SIG-M5 (cell line): ENCODE results near the gene MASP1.

ENCODE experiments used
- DNase-seq: peaks from one replicate; lab custom pipeline; 2025; lab: John Stamatoyannopoulos, UW

MASP1 gene

DNA sequence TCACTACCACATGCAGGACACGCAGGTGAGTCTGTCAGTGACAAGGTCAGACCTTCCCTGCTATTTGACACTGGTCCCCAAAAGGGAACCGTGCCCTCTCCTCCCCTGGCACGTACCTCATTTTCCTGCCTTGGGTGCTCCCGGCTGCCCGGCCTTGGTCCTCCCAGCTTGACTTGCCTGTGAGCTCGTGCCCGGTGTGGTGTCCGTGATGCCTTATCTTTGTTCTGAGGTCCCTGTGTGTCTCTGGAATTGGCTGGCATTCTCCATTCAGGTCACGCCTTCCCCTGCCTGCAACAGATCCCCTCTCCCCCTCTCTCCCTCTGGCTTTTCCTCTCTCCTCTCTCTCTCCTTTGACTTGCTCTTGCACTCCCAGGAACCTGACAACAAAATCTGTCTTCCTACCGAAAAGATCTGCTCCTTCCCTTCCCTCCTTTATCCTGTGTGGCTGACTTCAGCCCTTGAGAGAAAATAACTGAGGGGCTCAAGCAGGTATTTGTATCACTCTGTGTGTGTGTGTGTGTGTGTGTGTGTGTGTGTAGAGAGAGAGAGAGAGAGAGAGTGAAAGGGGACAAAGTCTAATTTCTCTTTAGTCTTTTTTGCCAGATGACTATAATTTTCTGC lies at the start of gene MASP1:
MASP1 (minus strand) TSS at position 226 of the 621 bp plus-strand sequence; CDS start at position 121, 105 bp downstream.
- DNase-seq, result no peak

- DNase-seq, result no peak
Measured at GRCh38 chr3:187340578-187340977, 49.0 kb upstream of the MASP1 start.

DNA sequence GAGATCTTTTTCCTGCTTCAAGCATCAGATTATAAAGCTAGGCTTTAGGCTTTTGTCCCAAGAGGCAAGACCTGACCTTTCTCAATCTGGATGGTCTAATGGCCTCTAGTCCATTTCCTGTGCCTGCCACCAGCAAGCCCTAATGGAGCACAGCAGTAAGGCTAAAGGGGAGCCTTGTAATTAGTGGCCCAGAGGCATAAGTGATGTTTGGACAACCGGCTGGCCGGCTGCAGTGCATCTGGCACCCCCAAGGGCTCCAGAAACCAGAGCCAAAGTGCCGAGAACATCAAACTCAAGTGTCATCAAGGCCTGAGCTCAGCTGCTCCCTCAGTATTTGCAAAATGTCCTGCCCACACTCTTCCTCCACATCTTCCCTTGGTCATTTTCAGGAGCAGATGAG lies 44.8 kb upstream of the MASP1 start:
- no peak for DNase-seq

DNA sequence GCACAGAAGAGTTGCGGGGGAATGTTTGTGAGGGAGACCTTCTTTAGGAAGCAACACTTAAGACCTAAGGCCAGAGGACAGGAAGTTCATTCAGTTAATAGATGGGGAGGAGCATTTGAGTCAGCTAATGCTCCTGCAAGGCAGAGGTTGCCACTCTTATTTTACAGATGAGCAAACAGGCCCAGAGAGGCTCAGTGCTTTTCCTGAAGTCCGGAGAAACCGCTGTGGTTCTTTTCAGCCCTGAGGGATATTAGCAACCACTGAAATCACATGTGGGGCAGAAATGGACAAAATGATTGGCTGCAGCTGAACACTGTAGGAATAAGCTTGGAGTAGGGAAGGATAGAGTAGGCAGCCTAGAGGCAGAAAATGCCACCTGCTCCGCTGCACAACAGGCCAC lies 43.4 kb upstream of the MASP1 start:
- no peak for DNase-seq

GRCh38 chr3:187328691-187329090 lies 37.2 kb upstream of the MASP1 start:
- DNase-seq, result no peak

DNA sequence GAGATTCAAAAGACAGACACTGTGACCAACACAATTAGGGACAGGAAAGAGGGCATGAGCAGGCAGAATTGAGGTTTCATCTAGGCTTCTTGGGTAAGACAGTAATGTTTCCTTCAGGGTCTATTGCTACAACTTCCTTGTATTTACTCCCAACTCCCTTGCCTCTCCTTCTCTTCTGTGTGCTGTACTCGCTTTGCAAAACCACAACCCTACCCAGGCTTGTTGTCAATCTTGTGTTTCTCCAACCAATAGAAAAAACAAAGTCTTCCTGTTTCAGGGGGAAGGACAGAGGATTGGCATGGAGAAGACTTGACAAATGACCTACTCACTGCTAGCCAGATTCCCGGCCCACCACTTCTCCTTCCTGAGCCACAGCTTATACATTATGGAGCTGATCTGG lies 36.3 kb upstream of the MASP1 start:
- no peak for DNase-seq

- no peak for DNase-seq
Measured at GRCh38 chr3:187325632-187326031, 34.1 kb upstream of the MASP1 start.

DNA sequence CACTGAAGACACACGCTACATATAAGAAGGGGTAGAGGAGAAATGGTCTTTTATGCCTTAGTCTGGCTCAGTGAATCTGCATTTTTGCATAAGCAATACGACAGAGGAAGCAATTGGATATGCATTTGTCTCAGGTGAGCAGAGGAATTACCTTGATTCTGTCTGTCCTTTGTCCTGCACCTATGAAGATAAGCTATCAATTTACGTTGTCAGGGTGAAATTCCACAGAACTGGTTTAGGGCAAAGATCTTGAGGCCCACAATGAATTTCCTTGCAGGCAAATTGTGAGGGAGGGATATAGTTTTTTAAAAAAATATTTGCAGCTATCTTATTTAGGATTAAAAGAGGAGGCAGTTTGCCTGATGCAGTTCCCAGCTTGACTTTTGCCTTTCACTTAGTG lies 31.6 kb upstream of the MASP1 start:
- no peak for DNase-seq

- no peak for DNase-seq
Measured at GRCh38 chr3:187322291-187322690, 30.8 kb upstream of the MASP1 start.

DNA sequence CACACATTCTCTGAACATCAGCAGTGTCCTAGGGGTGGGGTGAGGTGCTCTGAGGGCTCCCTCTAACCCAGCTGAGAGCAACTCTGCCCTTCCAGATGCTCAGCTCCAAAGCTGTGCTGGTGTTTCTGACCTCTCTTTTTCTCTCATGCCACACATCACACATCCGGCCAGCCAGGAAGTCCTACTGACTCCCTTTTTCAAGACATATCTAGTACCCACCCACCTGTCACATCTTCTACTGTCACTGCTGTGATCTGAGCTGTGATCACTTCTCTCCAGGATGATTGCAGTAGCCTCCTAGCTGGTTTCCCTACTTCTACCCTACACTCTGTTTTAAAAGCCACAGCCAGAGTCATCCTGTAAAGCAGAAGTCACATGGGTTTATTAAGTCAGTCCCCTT lies 30.2 kb upstream of the MASP1 start:
- no peak for DNase-seq

GRCh38 chr3:187319699-187320302 lies 28.3 kb upstream of the MASP1 start:
- no peak for DNase-seq

GRCh38 chr3:187318819-187319616 lies 27.5 kb upstream of the MASP1 start:
- no peak for DNase-seq

DNA sequence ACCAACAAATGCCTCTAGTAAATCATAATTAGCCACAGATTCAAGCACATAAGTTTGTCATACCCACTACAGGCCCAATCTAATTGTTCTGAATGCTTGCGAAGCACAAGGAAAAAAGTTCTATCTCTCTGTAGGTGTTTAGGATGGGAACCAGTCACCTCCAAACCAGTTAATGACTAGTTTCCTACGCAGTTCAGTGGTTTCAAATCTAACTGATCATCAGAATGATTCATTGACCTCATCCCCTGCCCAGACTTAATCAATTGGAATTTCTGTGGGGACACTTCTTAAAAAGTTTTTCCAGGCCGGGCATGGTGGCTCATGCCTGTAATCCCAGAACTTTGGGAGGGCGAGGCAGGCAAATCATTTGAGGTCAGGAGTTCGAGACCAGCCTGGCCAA lies 24.3 kb upstream of the MASP1 start:
- DNase-seq, result no peak

DNA sequence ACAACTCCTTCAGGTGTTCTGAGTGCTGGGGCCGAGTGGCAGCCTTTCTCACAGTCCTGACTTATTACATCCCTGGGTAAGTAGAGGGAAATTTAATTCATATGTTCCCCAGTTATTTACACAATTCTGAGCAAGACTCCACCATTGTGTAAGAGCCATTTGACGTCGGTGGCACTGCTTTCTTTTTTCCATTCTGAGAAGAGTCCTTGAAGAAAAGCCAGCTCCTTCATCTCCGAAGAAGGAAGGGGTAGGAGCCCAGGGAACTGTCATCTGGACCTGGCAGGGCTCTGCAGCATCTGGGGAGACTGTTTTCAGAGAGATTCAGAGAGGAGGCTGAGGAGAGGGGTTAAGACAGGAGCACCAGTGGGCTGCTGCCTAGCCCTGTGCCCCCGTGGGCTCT lies 22.6 kb upstream of the MASP1 start:
- no peak for DNase-seq

DNA sequence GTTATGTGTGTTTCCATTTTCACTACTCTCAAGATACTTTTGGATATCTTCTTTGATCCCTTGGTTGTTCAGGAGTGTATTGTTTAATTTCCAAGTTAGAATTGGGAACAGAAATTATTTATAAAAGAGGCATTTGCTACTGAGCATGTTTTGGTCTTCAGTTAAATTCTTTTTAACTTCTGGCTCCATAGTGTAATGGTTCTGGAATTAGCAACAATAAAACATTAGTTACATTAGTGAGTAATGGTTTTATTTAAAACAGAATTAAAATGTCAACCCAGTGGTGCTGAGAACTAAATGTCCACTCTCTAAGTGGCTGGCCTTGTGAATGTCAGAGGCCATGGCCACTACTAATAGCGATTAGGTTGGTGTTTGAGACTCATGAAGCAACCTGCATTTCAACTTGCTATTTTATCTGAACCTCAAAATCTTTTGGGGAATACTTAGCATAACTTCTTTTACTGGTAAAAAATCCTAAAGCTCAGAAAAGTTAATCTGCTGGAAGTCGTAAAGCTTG lies 19.5 kb upstream of the MASP1 start:
- DNase-seq, result no peak

GRCh38 chr3:187310226-187310625 lies 18.7 kb upstream of the MASP1 start:
- no peak for DNase-seq

- no peak for DNase-seq
Measured at GRCh38 chr3:187305881-187306280, 14.3 kb upstream of the MASP1 start.

- DNase-seq, result no peak
Measured at GRCh38 chr3:187299611-187300010, 8.1 kb upstream of the MASP1 start.

DNA sequence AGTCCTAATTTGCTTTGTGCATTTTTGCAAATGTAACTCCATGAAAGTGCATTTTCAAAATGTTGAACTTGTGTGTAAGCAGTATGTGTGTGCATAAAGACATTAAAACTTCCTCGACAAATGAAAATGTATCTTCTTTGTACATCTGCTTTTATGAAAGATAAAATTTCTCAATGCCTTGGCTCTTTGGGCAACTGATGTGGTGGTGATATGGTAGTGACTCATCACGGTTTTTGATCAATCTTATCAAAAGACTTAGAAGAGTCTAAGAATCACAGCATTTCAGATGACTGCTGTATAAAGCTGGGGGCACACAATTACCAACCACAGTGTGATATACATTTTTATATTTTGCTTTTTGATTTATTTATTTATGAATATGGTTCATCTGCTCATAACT lies 5.4 kb upstream of the MASP1 start:
- no peak for DNase-seq

GRCh38 chr3:187296058-187296457 lies 4.5 kb upstream of the MASP1 start:
- DNase-seq, result no peak

DNA sequence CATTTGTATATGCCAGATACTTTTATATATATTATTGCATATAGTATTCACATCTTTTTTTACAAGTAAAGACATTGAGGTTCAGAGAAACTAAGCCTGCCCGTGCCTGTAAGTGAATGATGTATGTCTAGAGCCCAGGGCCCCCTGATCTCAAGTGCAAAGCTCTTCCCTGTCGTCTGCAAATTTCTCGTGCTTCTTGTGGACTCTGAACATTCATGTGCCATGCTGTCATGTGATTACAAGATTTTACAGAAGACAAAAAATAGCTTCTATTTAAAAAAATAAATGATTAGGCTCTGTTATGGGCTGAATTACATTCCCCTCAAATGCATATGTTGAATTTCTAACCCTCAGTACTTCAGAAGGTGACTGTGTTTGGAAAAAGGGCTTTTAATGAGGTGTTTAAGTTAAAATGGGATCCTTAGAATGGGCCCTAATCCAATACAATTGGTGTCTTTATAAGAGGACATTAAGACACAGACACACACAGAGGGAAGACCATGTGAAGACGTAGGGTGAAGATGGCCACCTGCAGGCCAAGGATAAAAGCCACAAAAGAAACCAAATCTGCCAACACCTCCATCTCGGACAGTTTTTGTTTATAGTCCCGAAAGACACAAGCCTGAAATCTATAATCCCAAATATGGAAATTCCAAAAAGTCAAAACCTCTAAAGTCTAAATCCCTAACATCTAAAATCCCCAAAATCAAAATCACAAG lies 3.9 kb upstream of the MASP1 start:
- no peak for DNase-seq
